Right atrium auricular region (tissue), 2 donors: Measurements from ENCODE around the gene PTK6. TPM values are rescaled to one million over a fixed set of nuclear protein-coding genes. Genes with fewer than 3 reads are reported as not detected.

Experiments used
- DNase-seq: peaks from one replicate; pipeline ENCODE4 v3.0.0-alpha.2; 2019; ENCODE audit warnings: low spot score
- H3K27ac ChIP-seq, 2 donors: fragments of 200-600 bp; sonication (generic); 1 replicate in 1 of 2; 2 replicates in 1 of 2; pipeline ENCODE4 v1.5.1; 2016 to 2019
- H3K27me3 ChIP-seq, 2 donors: fragments of 200-600 bp; sonication (generic); one replicate each; pipeline versions ENCODE4 v1.5.1 to v1.6.0; 2017 to 2019
- H3K36me3 ChIP-seq: fragments of 200-600 bp; sonication (generic); one replicate; pipeline ENCODE4 v1.5.1; 2016
- H3K4me1 ChIP-seq, 2 donors: fragments of 200-600 bp; sonication (generic); one replicate each; pipeline versions ENCODE4 v1.5.1 to v1.6.0; 2017 to 2019
- H3K4me3 ChIP-seq, 2 donors: fragments of 200-600 bp; sonication (generic); 1 replicate in 1 of 2; 2 replicates in 1 of 2; pipeline ENCODE4 v1.5.1; 2017 to 2019; ENCODE audit warnings: mild to moderate bottlenecking in 1 of 2, moderate library complexity in 1 of 2
- H3K9me3 ChIP-seq, 2 donors: fragments of 200-600 bp; sonication (generic); one replicate each; pipeline ENCODE4 v1.5.1; 2019
- total RNA-seq, 2 donors: library from RNA; depleted of rRNA; stranded (reverse); fragments of >200 nt; gene quantifications; one replicate each; pipeline ENCODE4 v1.1.0, GENCODE V29; 2016
- TF ChIP-seq, protein P1 (sequence below), 2 donors: fragments of 200-600 bp; sonication (generic); IDR thresholded peaks; one replicate each; pipeline ENCODE4 v1.5.1; 2019; ENCODE audit warnings: antibody characterized with exemption in 2 of 2

Gene PTK6
- total RNA-seq, 2 donors from 2014 or later = not detected

DNA sequence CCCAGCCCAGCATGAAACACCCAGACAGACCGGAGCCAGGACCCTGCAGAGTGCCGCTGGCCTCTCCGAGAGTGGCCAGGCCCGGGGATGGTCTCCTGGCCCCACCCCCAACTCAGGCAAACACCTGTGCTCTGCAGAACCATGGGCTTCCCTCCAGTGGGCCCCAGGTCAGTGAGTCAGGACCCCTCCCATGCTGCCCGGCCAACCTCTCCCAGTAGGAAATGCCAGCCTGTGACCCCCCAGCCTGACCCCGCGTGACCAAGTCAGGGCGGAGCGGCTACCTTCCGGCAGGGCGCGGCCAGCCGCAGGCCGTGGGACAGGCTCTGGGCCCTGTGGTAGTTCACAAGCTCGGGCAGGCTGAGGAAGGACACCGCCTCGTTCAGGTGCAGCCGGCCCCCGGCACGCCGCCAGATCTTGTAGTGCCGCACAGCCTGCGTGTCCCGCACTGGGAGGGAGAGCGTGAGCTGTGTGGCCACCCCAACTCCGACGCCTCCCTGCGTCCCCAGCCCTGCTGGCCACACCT is 3.2 kb downstream of the PTK6 start:
- H3K4me1 ChIP-seq = peaks cover 0 to 16% of the 10 kb centered on the region in 2 donors
- no peaks in the 10 kb centered on the region for H3K27me3 ChIP-seq
- no peak for DNase-seq
- no peaks in the 10 kb centered on the region for H3K9me3 ChIP-seq
- H3K36me3 ChIP-seq = no peaks in the 10 kb centered on the region
- no peak overlapping the region for H3K4me3 ChIP-seq
- no peak overlapping the region for H3K27ac ChIP-seq
- TF ChIP-seq, protein P1, sequence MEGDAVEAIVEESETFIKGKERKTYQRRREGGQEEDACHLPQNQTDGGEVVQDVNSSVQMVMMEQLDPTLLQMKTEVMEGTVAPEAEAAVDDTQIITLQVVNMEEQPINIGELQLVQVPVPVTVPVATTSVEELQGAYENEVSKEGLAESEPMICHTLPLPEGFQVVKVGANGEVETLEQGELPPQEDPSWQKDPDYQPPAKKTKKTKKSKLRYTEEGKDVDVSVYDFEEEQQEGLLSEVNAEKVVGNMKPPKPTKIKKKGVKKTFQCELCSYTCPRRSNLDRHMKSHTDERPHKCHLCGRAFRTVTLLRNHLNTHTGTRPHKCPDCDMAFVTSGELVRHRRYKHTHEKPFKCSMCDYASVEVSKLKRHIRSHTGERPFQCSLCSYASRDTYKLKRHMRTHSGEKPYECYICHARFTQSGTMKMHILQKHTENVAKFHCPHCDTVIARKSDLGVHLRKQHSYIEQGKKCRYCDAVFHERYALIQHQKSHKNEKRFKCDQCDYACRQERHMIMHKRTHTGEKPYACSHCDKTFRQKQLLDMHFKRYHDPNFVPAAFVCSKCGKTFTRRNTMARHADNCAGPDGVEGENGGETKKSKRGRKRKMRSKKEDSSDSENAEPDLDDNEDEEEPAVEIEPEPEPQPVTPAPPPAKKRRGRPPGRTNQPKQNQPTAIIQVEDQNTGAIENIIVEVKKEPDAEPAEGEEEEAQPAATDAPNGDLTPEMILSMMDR (IDR thresholded peaks at IDR 0.05) = no peak

DNA sequence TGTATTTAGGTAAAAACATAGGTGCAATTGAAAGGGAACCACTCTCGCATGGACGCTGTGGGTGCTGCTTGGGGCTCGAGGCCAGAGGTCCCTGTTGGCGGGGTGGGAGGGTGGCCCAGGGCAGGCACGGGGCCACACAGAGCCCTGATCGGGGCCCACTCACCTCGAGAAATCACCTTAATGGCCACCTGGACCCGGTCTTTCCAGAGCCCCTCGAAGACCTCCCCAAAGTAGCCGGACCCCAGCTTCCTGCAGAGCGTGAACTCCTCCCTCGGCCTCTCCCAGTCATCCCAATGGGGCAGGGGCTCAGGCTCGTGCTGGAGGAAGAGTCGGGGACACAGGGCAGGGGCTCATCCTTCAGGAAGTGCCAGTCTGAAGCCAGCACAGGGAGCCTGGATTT is 3.8 kb downstream of the PTK6 start:
- Histone ChIP-seq H3K36me3 (no peaks in the 10 kb centered on the region), H3K27ac (no peak overlapping the region), H3K9me3 (no peaks in the 10 kb centered on the region), H3K4me3 (no peak overlapping the region), H3K4me1 (peaks cover 0 to 13% of the 10 kb centered on the region in 2 donors), H3K27me3 (no peaks in the 10 kb centered on the region)
- DNase-seq = no peak
- TF ChIP-seq, protein P1 (IDR thresholded peaks at IDR 0.05) = no peak

DNA sequence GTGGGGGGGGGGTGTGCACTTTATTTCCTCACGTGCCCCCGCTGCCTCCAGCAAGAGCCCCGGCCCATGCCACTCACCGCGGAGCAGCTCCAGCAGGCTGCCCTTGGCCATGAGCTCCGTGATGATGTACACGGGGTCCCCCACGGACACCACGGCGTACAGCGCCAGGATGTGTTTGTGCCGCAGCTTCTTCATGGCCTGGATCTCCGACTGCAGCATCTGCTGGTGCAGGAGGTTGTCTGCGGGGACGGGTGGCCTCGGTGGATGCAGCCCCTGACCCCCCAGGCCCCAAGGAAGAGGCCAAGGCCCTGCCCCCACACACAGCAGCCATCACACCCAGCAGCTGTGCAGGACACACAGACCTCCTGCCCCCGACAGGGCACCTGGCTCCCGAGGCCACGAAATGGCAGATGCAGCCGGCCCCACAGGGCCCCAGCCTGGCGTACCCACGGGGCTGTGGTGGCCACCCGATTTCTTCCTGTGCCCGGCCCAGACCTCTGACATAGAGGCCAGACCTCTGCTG is 4.7 kb downstream of the PTK6 start:
- Histone ChIP-seq H3K36me3 (no peaks in the 10 kb centered on the region), H3K9me3 (no peaks in the 10 kb centered on the region), H3K27ac (no peak overlapping the region), H3K4me1 (peaks cover 0 to 4% of the 10 kb centered on the region in 2 donors), H3K27me3 (no peaks in the 10 kb centered on the region), H3K4me3 (no peak overlapping the region)
- no peak for DNase-seq
- TF ChIP-seq, protein P1 (IDR thresholded peaks at IDR 0.05) = no peak

DNA sequence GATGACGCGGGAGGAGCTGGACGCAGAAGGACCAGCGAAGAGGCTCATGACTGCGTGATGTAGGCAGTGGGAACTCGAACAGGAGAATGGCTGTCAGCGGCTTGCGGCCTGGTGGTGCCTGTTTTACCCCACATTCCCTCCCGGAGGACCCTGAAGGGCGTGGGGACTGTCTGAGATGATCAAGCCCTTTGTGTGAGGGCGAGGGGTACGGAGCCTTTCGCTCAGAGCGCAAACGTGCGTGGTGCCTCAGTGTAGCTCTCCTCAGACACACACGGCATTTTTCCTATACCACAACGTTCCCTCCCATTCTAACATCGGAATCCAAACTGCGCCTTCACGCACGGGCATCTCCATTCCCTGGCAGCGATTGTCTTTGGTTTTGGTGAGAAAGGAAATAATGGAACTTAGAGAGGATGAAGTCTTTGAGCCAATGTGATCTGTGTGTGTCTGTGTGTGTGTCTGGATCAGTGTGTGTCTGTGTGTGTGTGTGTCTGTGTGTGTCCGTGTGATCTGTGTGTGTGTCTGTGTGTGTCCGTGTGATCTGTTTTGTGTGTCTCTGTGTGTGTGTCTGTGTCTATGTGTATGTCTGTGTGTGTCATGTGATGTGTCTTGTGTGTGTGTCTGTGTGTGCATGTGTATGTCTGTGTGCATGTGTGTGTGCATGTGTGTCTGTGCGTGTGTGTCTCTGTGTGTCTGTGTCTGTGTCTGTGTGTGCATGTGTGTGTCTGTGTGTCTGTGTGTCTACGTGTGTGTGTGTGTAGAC is 5.3 kb downstream of the PTK6 start:
- Histone ChIP-seq H3K4me1 (no peaks in the 10 kb centered on the region), H3K27ac (no peak overlapping the region), H3K9me3 (no peaks in the 10 kb centered on the region), H3K36me3 (no peaks in the 10 kb centered on the region), H3K27me3 (no peaks in the 10 kb centered on the region), H3K4me3 (no peak overlapping the region)
- DNase-seq = no peak
- TF ChIP-seq, protein P1 (IDR thresholded peaks at IDR 0.05) = no peak

- H3K27me3 ChIP-seq = no peaks in the 10 kb centered on the region
- no peak for DNase-seq
Observed at GRCh38 chr20:63530788-63531160, 6.4 kb downstream of the PTK6 start.

More at GRCh38 chr20:63530788-63531160, 6.4 kb downstream of the PTK6 start:
- Histone ChIP-seq H3K4me1 (no peaks in the 10 kb centered on the region), H3K27ac (no peak overlapping the region), H3K36me3 (no peaks in the 10 kb centered on the region), H3K9me3 (no peaks in the 10 kb centered on the region), H3K4me3 (no peak overlapping the region)
- TF ChIP-seq, protein P1 (IDR thresholded peaks at IDR 0.05) = no peak
